Measurements from ENCODE around the gene JMJD6. TPM values are rescaled to one million over a fixed set of nuclear protein-coding genes. Genes with fewer than 3 reads are reported as not detected.

Gene JMJD6
- total and polyA plus RNA-seq, 8 donors, result 9.3 to 47.3 (median 23.0) TPM

- Histone ChIP-seq H3K4me3 (no peak overlapping the region), H3K9me3 (no peaks in the 10 kb centered on the region), H3K27ac (peak overlapping the region in 1 of 5 donors; percentile 89), H3K4me1 (peaks cover 28 to 84% (median 55%) of the 10 kb centered on the region in 4 donors), H3K27me3 (no peaks in the 10 kb centered on the region), H3K36me3 (peaks cover 0 to 42% (median 20%) of the 10 kb centered on the region in 4 donors)
- TF ChIP-seq EP300 (IDR thresholded peaks at IDR 0.05) (no peak), CTCF (IDR thresholded peaks at IDR 0.05) (no peak), POLR2AphosphoS5 (IDR thresholded peaks at IDR 0.05) (no peak), POLR2A (IDR thresholded peaks at IDR 0.05) (no peak)
- intact Hi-C loops (cut with DNase I; ENCODE audit: low total_unique reads), result no loop called here
- WGBS, 5 donors, result 75 to 88% (median 85%) methylated on average over 12 to 25 of the region's 25 CpGs
- no peak for DNase-seq
Observed at GRCh38 chr17:76683921-76684745, 42.3 kb downstream of the JMJD6 start.

GRCh38 chr17:76683011-76683755 lies 43.2 kb downstream of the JMJD6 start:
- H3K9me3 ChIP-seq, result no peaks in the 10 kb centered on the region
- DNase-seq, result no peak
- intact Hi-C loops (cut with DNase I; ENCODE audit: low total_unique reads), result no loop called here
- WGBS, 5 donors, result 74 to 82% (median 78%) methylated on average over 14 to 18 of the region's 18 CpGs
- no peaks in the 10 kb centered on the region for H3K27me3 ChIP-seq
- no peak for TF ChIP-seq POLR2A (IDR thresholded peaks at IDR 0.05)
- TF ChIP-seq EP300 (IDR thresholded peaks at IDR 0.05), result no peak
- TF ChIP-seq CTCF (IDR thresholded peaks at IDR 0.05), result no peak
- TF ChIP-seq POLR2AphosphoS5 (IDR thresholded peaks at IDR 0.05), result no peak
- peak overlapping the region in 2 of 5 donors; percentile 28 to 66 for H3K27ac ChIP-seq
- peaks cover 0 to 45% (median 26%) of the 10 kb centered on the region in 4 donors for H3K36me3 ChIP-seq
- no peak overlapping the region for H3K4me3 ChIP-seq
- H3K4me1 ChIP-seq, result peaks cover 26 to 82% (median 54%) of the 10 kb centered on the region in 4 donors

- Histone ChIP-seq H3K9me3 (no peaks in the 10 kb centered on the region), H3K4me1 (peaks cover 21 to 76% (median 53%) of the 10 kb centered on the region in 4 donors), H3K27me3 (no peaks in the 10 kb centered on the region), H3K36me3 (peaks cover 0 to 51% (median 32%) of the 10 kb centered on the region in 4 donors), H3K4me3 (no peak overlapping the region), H3K27ac (peak overlapping the region in 4 of 5 donors; percentile 28 to 66 (median 32))
- WGBS, 5 donors, result 81 to 84% (median 83%) methylated on average over 7 to 12 of the region's 12 CpGs
- no peak for DNase-seq
- no peak for TF ChIP-seq POLR2AphosphoS5 (IDR thresholded peaks at IDR 0.05)
- TF ChIP-seq CTCF (IDR thresholded peaks at IDR 0.05), result no peak
- TF ChIP-seq EP300 (IDR thresholded peaks at IDR 0.05), result no peak
- no peak for TF ChIP-seq POLR2A (IDR thresholded peaks at IDR 0.05)
- intact Hi-C loops (cut with DNase I; ENCODE audit: low total_unique reads), result no loop called here
Observed at GRCh38 chr17:76682296-76682695, 44.1 kb downstream of the JMJD6 start.
